Measurements from ENCODE around the gene GPS1.

GRCh38 chr17:82073446-82073845 lies 21.7 kb downstream of the GPS1 start:
- TF ChIP-seq POLR2A (IDR thresholded peaks at IDR 0.05) = no peak
- TF ChIP-seq CTCF (IDR thresholded peaks at IDR 0.05 in 8 of 11, conservative IDR thresholded peaks at IDR 0.05 in 3 of 11) = no peak
- TF ChIP-seq POLR2AphosphoS5 (IDR thresholded peaks at IDR 0.05) = no peak

Measured in spleen (tissue), 7 donors.